Keratinocyte (primary cell): ENCODE measurements around the gene GATA2. TPM values are rescaled to one million over a fixed set of nuclear protein-coding genes. Genes with fewer than 3 reads are reported as not detected.

Experiments used
- DNase-seq: peaks from one replicate; pipeline ENCODE4 v3.0.0-alpha.2; 2011; ENCODE audit warnings: low read depth, missing footprints, low spot score
- FAIRE-seq: peaks from 2 replicates; lab custom pipeline; 2011; peaks lifted over from hg19 to GRCh38; lab: Jason Lieb, UNC
- H2AFZ ChIP-seq: 2 replicates; pipeline ENCODE4 v1.6.0; 2012; ENCODE audit warnings: low read length, control low read depth, inconsistent platforms; ENCODE audit not compliant: control insufficient read depth
- H3K27ac ChIP-seq: 2 replicates; pipeline ENCODE4 v1.5.1; 2011; ENCODE audit warnings: low read length; ENCODE audit not compliant: control insufficient read depth, insufficient read depth
- H3K27me3 ChIP-seq: 3 replicates; pipeline ENCODE4 v1.6.0; 2011; ENCODE audit warnings: low read length; ENCODE audit not compliant: control insufficient read depth, insufficient read depth; ENCODE audit errors: extremely low read depth
- H3K36me3 ChIP-seq, 2 experiments: 2 replicates in 1 of 2; 3 replicates in 1 of 2; pipeline ENCODE4 v1.5.1; 2011; ENCODE audit warnings: low read length in 2 of 2, mild to moderate bottlenecking in 1 of 2; ENCODE audit not compliant: control insufficient read depth in 2 of 2, insufficient read depth in 2 of 2; ENCODE audit errors: extremely low read depth in 1 of 2
- H3K4me1 ChIP-seq: 3 replicates; pipeline ENCODE4 v1.5.1; 2011; ENCODE audit warnings: low read length; ENCODE audit not compliant: control insufficient read depth, insufficient read depth; ENCODE audit errors: extremely low read depth
- H3K4me2 ChIP-seq: 3 replicates; pipeline ENCODE4 v1.6.0; 2011; ENCODE audit warnings: low read depth, low read length; ENCODE audit not compliant: control insufficient read depth, insufficient read depth; ENCODE audit errors: extremely low read depth
- H3K4me3 ChIP-seq, 3 experiments: fragments of 200-600 bp in 1 of 3; sonication (generic) in 1 of 3; 2 replicates in 2 of 3; 3 replicates in 1 of 3; pipeline ENCODE4 v1.5.1; 2011 to 2016; ENCODE audit warnings: low read length in 3 of 3, mild to moderate bottlenecking in 3 of 3, control low read depth in 2 of 3, inconsistent platforms in 1 of 3, low read depth in 1 of 3, mixed read lengths in 1 of 3, mixed run types in 1 of 3, moderate library complexity in 1 of 3; ENCODE audit not compliant: control insufficient read depth in 2 of 3, insufficient read depth in 2 of 3; ENCODE audit errors: extremely low read depth in 1 of 3
- H3K79me2 ChIP-seq: 2 replicates; pipeline ENCODE4 v1.6.0; 2012; ENCODE audit warnings: low read length; ENCODE audit not compliant: control insufficient read depth, insufficient read depth
- H3K9ac ChIP-seq: 3 replicates; pipeline ENCODE4 v1.6.0; 2011; ENCODE audit warnings: low read length; ENCODE audit not compliant: control insufficient read depth, insufficient read depth; ENCODE audit errors: extremely low read depth
- H3K9me1 ChIP-seq: 3 replicates; pipeline ENCODE4 v1.6.0; 2011; ENCODE audit warnings: low read length; ENCODE audit not compliant: control insufficient read depth, insufficient read depth; ENCODE audit errors: extremely low read depth
- H3K9me3 ChIP-seq: 2 replicates; pipeline ENCODE4 v1.5.1; 2012; ENCODE audit warnings: low read depth, low read length; ENCODE audit not compliant: control insufficient read depth
- H4K20me1 ChIP-seq: 3 replicates; pipeline ENCODE4 v1.6.0; 2011; ENCODE audit warnings: low read length; ENCODE audit not compliant: control insufficient read depth, insufficient read depth; ENCODE audit errors: extremely low read depth
- CTCF ChIP-seq, 3 experiments: IDR thresholded peaks in 1 of 3; conservative IDR thresholded peaks in 1 of 3; optimal IDR thresholded peaks in 1 of 3; 2 replicates in 2 of 3; 3 replicates in 1 of 3; pipeline versions ENCODE3 to v1.5.1; 2011; ENCODE audit warnings: low read length in 3 of 3, mild to moderate bottlenecking in 3 of 3, moderate library complexity in 2 of 3, control low read depth in 1 of 3, inconsistent platforms in 1 of 3; ENCODE audit not compliant: insufficient read depth in 2 of 3; ENCODE audit errors: extremely low read depth in 1 of 3
- EZH2 ChIP-seq: IDR thresholded peaks from one replicate; pipeline ENCODE4 v1.6.1; 2012; ENCODE audit warnings: inconsistent platforms, mild to moderate bottlenecking, low read length, moderate library complexity
- dilution Hi-C: fragments of 300-500 bp; cut with MboI; formaldehyde crosslinking; loops from one replicate; pipeline ENCODE4 v1.7.0; 2020; ENCODE audit warnings: low sequenced_read_pairs; ENCODE audit not compliant: extremely low pct_ligation_motif_present
- polyA plus RNA-seq, 5 experiments: library from polyadenylated mRNA; depleted of rRNA in 3 of 5; stranded (reverse) in 3 of 5; stranded (forward) in 1 of 5; unstranded in 1 of 5; fragments of >200 nt; gene quantifications; 1 replicate in 1 of 5; 2 replicates in 3 of 5; 3 replicates in 1 of 5; pipeline versions ENCODE4 v1.2.1 to v1.2.3, GENCODE V29; 2011 to 2012; ENCODE audit warnings: missing spikeins in 2 of 5, low read depth in 1 of 5, low replicate concordance in 1 of 5

GATA2 gene
- polyA plus RNA-seq, 1 donor (not counting 4 experiments of a cell fraction or from before 2014, with no cell fraction given), result not detected

GRCh38 chr3:128471110-128471509, 21.9 kb downstream of the GATA2 start:
- no peaks in the 10 kb centered on the region for H3K79me2 ChIP-seq
- H3K36me3 ChIP-seq, result no peaks in the 10 kb centered on the region
- H3K9ac ChIP-seq, result no peak overlapping the region
- H3K9me1 ChIP-seq, result no peaks in the 10 kb centered on the region
- dilution Hi-C loops, result no loop called here
- no peaks in the 10 kb centered on the region for H4K20me1 ChIP-seq
- H3K27me3 ChIP-seq, result peaks cover 37% of the 10 kb centered on the region
- no peaks in the 10 kb centered on the region for H3K4me1 ChIP-seq
- no peak overlapping the region for H2AFZ ChIP-seq
- TF ChIP-seq EZH2, result no peak
- no peak for TF ChIP-seq CTCF (optimal IDR thresholded peaks at IDR 0.05 in 1 of 3, IDR thresholded peaks at IDR 0.05 in 1 of 3, conservative IDR thresholded peaks at IDR 0.05 in 1 of 3; ENCODE audit: extremely low read depth in 1 of 3, insufficient read depth in 2 of 3, low read length in 3 of 3)
- no peaks in the 10 kb centered on the region for H3K9me3 ChIP-seq
- no peak overlapping the region for H3K4me2 ChIP-seq
- FAIRE-seq (no peak), DNase-seq (no peak)
- H3K4me3 ChIP-seq, result no peak overlapping the region
- no peak overlapping the region for H3K27ac ChIP-seq

DNA sequence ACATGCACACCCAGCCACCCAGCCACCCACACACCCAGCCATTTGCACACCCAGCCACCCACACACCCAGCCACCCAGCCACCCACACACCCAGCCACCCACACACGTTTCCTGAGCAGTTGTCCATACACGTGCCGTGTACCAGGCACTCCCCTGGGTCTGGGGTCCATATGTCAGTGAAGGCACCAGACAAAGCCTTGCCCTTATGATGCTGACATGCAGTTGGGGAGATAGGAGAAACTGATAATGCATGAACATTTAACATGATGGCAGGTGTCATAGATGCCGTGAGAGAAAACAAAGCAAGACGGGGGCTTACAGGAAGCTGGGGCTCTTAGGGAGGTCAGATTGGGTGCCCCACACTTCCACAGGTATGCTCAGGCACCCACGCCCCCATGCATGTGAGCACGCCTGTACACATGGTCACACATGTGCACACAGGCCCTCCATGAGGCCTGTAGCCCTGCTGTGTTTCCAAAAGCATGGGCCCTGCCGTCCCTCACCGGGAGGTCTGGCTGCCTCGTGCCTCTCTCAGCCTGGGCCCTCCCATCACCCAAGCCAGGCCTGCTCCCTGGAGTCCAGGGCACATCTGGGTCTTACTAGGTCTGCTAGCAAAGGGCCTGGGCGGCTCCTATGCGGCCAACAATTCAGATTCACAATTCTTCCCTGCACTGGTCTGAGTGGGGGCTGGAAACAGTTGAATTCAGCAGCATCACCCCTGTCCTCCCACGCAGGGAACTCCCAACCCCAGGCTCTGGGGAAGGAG, 22.7 kb downstream of the GATA2 start:
- Histone ChIP-seq H3K27ac (no peak overlapping the region), H3K9me3 (no peaks in the 10 kb centered on the region), H3K9ac (no peak overlapping the region), H2AFZ (no peak overlapping the region), H3K4me2 (no peak overlapping the region), H3K27me3 (peaks cover 40% of the 10 kb centered on the region), H3K4me3 (no peak overlapping the region), H3K4me1 (no peaks in the 10 kb centered on the region), H3K9me1 (no peaks in the 10 kb centered on the region), H3K79me2 (no peaks in the 10 kb centered on the region), H3K36me3 (no peaks in the 10 kb centered on the region), H4K20me1 (no peaks in the 10 kb centered on the region)
- DNase-seq, result no peak
- dilution Hi-C loops, result no loop called here
- no peak for TF ChIP-seq CTCF (optimal IDR thresholded peaks at IDR 0.05 in 1 of 3, IDR thresholded peaks at IDR 0.05 in 1 of 3, conservative IDR thresholded peaks at IDR 0.05 in 1 of 3; ENCODE audit: extremely low read depth in 1 of 3, insufficient read depth in 2 of 3, low read length in 3 of 3)
- no peak for TF ChIP-seq EZH2
- no peak for FAIRE-seq
